HG03457 (cell line): ENCODE measurements around the gene PDE7B.

Experiments used
- ATAC-seq: cut with Tn5 transposase; IDR thresholded peaks from one replicate; pipeline ENCODE4 v1.9.1; 2021; ENCODE audit warnings: moderate number of reproducible peaks; ENCODE audit not compliant: unreplicated experiment

PDE7B gene

GRCh38 chr6:135884136-135884535 is 32.6 kb downstream of the PDE7B start:
- no peak for ATAC-seq

- ATAC-seq = no peak
These were observed 35.6 kb downstream of the PDE7B start for GRCh38 chr6:135887069-135887468.

GRCh38 chr6:135888818-135889217 is 37.3 kb downstream of the PDE7B start:
- ATAC-seq = no peak

- ATAC-seq = no peak
These were observed 39.4 kb downstream of the PDE7B start for GRCh38 chr6:135890876-135891275.

- no peak for ATAC-seq
These were observed 40.2 kb downstream of the PDE7B start for GRCh38 chr6:135891710-135892109.

GRCh38 chr6:135895231-135895911 is 43.9 kb downstream of the PDE7B start:
- ATAC-seq = no peak

- no peak for ATAC-seq
These were observed 45.6 kb downstream of the PDE7B start for GRCh38 chr6:135897087-135897486.

- no peak for ATAC-seq
These were observed 50.4 kb downstream of the PDE7B start for GRCh38 chr6:135901774-135902524.

- ATAC-seq = no peak
These were observed 51.3 kb downstream of the PDE7B start for GRCh38 chr6:135902756-135903331.

GRCh38 chr6:135904666-135905065 is 53.2 kb downstream of the PDE7B start:
- no peak for ATAC-seq

- ATAC-seq = no peak
These were observed 54.3 kb downstream of the PDE7B start for GRCh38 chr6:135905604-135906300.

- no peak for ATAC-seq
These were observed 55.0 kb downstream of the PDE7B start for GRCh38 chr6:135906542-135906941.

- no peak for ATAC-seq
These were observed 55.5 kb downstream of the PDE7B start for GRCh38 chr6:135906972-135907465.

GRCh38 chr6:135909737-135910387 is 58.4 kb downstream of the PDE7B start:
- ATAC-seq = no peak

GRCh38 chr6:135910790-135911618 is 59.5 kb downstream of the PDE7B start:
- ATAC-seq = no peak

- ATAC-seq = no peak
These were observed 62.3 kb downstream of the PDE7B start for GRCh38 chr6:135913785-135914184.

GRCh38 chr6:135919026-135919425 is 67.5 kb downstream of the PDE7B start:
- ATAC-seq = no peak

GRCh38 chr6:135920689-135921088 is 69.2 kb downstream of the PDE7B start:
- no peak for ATAC-seq

GRCh38 chr6:135921188-135921587 is 69.7 kb downstream of the PDE7B start:
- no peak for ATAC-seq

- no peak for ATAC-seq
These were observed 70.7 kb downstream of the PDE7B start for GRCh38 chr6:135922174-135922573.
